Ishikawa (cell line): ENCODE data around the gene SESN1.

Experiments
- CEBPB ChIP-seq: IDR thresholded peaks from 2 replicates; pipeline ENCODE4 v1.6.1; 2012
- CREB1 ChIP-seq: IDR thresholded peaks from 2 replicates; pipeline ENCODE4 v1.6.1; 2012; ENCODE audit warnings: low read depth
- EGR1 ChIP-seq: IDR thresholded peaks from 2 replicates; pipeline ENCODE4 v1.6.1; 2012
- EP300 ChIP-seq: IDR thresholded peaks from 2 replicates; pipeline ENCODE4 v1.6.1; 2012; ENCODE audit warnings: borderline replicate concordance
- FOXM1 ChIP-seq: IDR thresholded peaks from 2 replicates; pipeline ENCODE4 v1.6.1; 2012; ENCODE audit warnings: low read depth, borderline replicate concordance
- NFIC ChIP-seq: IDR thresholded peaks from 2 replicates; pipeline ENCODE4 v1.6.1; 2012
- RAD21 ChIP-seq: IDR thresholded peaks from 2 replicates; pipeline ENCODE4 v1.6.1; 2012; ENCODE audit warnings: low read depth
- REST ChIP-seq: IDR thresholded peaks from 2 replicates; pipeline ENCODE4 v1.6.1; 2012; ENCODE audit warnings: low read depth, mild to moderate bottlenecking
- TAF1 ChIP-seq: IDR thresholded peaks from 2 replicates; pipeline ENCODE4 v1.6.1; 2012; ENCODE audit warnings: low read depth, mild to moderate bottlenecking
- TCF12 ChIP-seq: IDR thresholded peaks from 2 replicates; pipeline ENCODE4 v1.6.1; 2012; ENCODE audit warnings: low read depth
- TEAD4 ChIP-seq: IDR thresholded peaks from 2 replicates; pipeline ENCODE4 v1.6.1; 2012
- USF1 ChIP-seq: IDR thresholded peaks from 2 replicates; pipeline ENCODE4 v1.6.1; 2012
- YY1 ChIP-seq: IDR thresholded peaks from 2 replicates; pipeline ENCODE4 v1.6.1; 2012; ENCODE audit warnings: low read depth
- ZBTB7A ChIP-seq: IDR thresholded peaks from 2 replicates; pipeline ENCODE4 v1.6.1; 2012; ENCODE audit warnings: low read depth
- TF ChIP-seq, protein P1 (sequence below): IDR thresholded peaks from 2 replicates; pipeline ENCODE4 v1.6.1; 2012

SESN1 gene

DNA sequence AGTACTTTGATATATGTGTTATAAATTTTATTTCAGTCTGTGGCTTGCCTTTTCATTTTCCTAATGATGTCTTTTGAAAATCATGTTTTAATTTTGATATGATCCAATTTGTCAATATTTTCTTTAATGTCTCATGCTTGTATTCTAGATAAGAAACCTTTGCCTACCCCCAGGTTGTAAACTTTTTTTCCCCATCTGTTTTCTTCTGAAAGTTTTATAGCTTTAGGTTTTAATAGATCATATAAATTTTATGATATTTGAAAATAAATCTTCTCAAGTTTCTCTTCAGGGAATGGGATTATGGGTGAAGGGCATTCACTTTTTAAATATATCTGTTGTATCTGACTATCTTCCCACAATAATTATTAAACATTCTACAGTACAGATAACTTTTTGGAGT is 66.7 kb downstream of the SESN1 start:
- TF ChIP-seq FOXM1 = no peak
- TF ChIP-seq TAF1 = no peak
- no peak for TF ChIP-seq CEBPB
- TF ChIP-seq REST = no peak
- TF ChIP-seq TEAD4 = no peak
- no peak for TF ChIP-seq CREB1

- TF ChIP-seq ZBTB7A (no peak), CREB1 (no peak), TCF12 (no peak), REST (no peak), CEBPB (no peak), USF1 (no peak), FOXM1 (no peak)
Observed at GRCh38 chr6:109025639-109026038, 69.0 kb downstream of the SESN1 start.

GRCh38 chr6:109024784-109025183 is 69.9 kb downstream of the SESN1 start:
- TF ChIP-seq FOXM1 (no peak), YY1 (no peak), RAD21 (no peak), USF1 (no peak), NFIC (no peak), EP300 (no peak), TAF1 (no peak), EGR1 (no peak), CREB1 (no peak)
- TF ChIP-seq, protein P1, sequence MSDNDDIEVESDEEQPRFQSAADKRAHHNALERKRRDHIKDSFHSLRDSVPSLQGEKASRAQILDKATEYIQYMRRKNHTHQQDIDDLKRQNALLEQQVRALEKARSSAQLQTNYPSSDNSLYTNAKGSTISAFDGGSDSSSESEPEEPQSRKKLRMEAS = no peak

GRCh38 chr6:109024368-109024767 is 70.3 kb downstream of the SESN1 start:
- TF ChIP-seq USF1 (no peak), RAD21 (no peak), EGR1 (no peak), FOXM1 (no peak)

DNA sequence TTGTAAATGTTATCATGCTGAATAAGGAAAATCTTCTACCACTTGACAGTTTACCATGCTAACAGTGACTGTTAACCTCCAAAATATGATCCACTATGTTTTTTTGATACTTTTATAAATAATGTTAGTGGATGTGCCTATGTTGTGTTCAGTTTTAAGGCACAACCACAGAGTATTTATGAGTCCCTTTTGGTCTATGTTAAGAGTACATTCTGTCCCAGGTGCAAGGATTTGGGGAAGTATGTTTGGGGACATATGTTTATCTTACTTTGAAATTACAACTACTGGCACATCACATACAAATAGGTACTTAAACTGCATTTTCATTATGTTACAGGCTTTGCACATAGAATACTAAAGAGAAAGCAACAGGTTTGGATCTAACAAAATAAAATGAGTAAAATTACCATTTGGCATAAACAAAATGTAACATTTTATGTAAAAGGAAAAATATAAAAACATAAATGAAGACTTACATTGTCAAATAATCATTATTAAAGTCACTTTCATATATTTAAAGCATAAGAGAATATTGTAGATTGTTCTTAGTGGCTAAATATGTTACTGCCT is 71.2 kb downstream of the SESN1 start:
- TF ChIP-seq NFIC (no peak), TAF1 (no peak), USF1 (no peak), REST (no peak), CEBPB (no peak), EGR1 (no peak), YY1 (no peak), TEAD4 (no peak), CREB1 (no peak), RAD21 (no peak), EP300 (no peak), FOXM1 (no peak), ZBTB7A (no peak), TCF12 (no peak)
- TF ChIP-seq, protein P1 = no peak
